A673 (cell line): Measurements from ENCODE around the gene FOXK1.

Experiments used
- EZH2 ChIP-seq: fragments of 200-600 bp; sonication (generic); IDR thresholded peaks from 2 replicates; pipeline ENCODE4 v1.6.1; 2017; ENCODE audit warnings: borderline replicate concordance, low read depth, mild to moderate bottlenecking, mixed read lengths, antibody characterized with exemption, low read length; ENCODE audit not compliant: poor library complexity, severe bottlenecking
- TF ChIP-seq, protein P1 (sequence below): fragments of 300-800, 200-600 bp; sonication (generic); conservative IDR thresholded peaks from 2 replicates; pipeline ENCODE4 v1.5.1; 2017; ENCODE audit warnings: low read depth, mild to moderate bottlenecking, antibody characterized with exemption, low read length, moderate library complexity, mixed read lengths

DNA sequence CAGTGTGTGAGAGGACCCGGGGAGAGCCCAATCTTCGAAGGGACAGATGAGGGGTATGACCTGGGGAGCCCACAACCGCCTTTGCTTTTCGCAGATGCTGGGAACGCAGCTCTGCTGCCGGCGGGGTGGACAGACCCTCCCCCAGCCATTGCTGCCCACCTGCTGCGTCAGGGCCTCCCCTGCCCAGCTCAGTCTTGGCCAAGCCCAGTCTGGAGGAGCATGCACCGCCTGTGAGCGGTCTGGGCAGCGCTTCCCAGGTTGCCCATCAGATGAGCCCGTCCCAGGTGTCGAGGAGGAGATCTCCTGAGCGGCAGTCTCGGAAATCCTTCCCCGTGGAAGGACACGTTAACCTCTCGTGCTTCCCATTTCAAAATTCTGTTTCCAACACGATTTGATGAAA, 76.0 kb downstream of the FOXK1 start:
- TF ChIP-seq, protein P1, sequence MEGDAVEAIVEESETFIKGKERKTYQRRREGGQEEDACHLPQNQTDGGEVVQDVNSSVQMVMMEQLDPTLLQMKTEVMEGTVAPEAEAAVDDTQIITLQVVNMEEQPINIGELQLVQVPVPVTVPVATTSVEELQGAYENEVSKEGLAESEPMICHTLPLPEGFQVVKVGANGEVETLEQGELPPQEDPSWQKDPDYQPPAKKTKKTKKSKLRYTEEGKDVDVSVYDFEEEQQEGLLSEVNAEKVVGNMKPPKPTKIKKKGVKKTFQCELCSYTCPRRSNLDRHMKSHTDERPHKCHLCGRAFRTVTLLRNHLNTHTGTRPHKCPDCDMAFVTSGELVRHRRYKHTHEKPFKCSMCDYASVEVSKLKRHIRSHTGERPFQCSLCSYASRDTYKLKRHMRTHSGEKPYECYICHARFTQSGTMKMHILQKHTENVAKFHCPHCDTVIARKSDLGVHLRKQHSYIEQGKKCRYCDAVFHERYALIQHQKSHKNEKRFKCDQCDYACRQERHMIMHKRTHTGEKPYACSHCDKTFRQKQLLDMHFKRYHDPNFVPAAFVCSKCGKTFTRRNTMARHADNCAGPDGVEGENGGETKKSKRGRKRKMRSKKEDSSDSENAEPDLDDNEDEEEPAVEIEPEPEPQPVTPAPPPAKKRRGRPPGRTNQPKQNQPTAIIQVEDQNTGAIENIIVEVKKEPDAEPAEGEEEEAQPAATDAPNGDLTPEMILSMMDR: no peak
- TF ChIP-seq EZH2: no peak
